Left lobe of liver (tissue), 2 donors: ENCODE data around the gene UQCRHL. TPM values are rescaled to one million over a fixed set of nuclear protein-coding genes. Genes with fewer than 3 reads are reported as not detected.
"Not testable (repeated sequence)": the region's sequence is repeated elsewhere in the genome, so short reads cannot be mapped to it uniquely, and the experiment has no call there.

Source experiments
- ATAC-seq: fragments of 200-7000 bp; cut with Tn5 transposase; one replicate; pipeline ENCODE4 v1.9.1; 2020; ENCODE audit warnings: mild to moderate bottlenecking, moderate library complexity
- DNase-seq: peaks from one replicate; pipeline ENCODE4 v3.0.0-alpha.2; 2020; ENCODE audit warnings: low spot score
- total RNA-seq: library from RNA; stranded (reverse); gene quantifications from one replicate; pipeline ENCODE4 v1.2.1, GENCODE V29; 2021
- donor health status: DM: no; HTN: no; CAD: no; lungs with moderate emphysema.
- donor health status: DM: no; HTN: yes; CAD: no.

The UQCRHL gene
- total RNA-seq = 0.98 TPM

DNA sequence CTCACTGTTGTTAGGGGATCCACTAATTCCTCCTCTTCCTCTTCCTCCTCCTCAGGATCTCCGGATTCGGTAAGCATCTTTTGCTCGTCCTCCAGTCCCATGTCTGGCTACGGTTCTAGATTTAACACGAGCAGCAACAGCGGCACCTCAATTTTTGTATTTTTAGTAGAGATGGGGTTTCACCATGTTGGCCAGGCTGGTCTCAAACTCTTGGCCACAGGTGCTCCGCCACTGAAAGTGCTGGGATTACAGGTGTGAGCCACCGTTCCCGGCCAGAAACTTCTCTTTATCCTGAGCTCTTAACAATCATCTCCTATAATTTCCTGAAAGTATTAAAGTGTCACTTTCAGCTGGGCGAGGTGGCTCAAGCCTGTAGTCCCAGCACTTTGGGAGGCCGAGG, at the start of gene UQCRHL:
TSS of gene UQCRHL (minus strand) at position 101 of the 400 bp plus-strand sequence. CDS start at position 101, 0 bp downstream.
- not testable (repeated sequence) for DNase-seq, ATAC-seq

GRCh38 chr1:15856888-15857287, 49.4 kb upstream of the UQCRHL start:
- ATAC-seq (no peak), DNase-seq (no peak)

DNA sequence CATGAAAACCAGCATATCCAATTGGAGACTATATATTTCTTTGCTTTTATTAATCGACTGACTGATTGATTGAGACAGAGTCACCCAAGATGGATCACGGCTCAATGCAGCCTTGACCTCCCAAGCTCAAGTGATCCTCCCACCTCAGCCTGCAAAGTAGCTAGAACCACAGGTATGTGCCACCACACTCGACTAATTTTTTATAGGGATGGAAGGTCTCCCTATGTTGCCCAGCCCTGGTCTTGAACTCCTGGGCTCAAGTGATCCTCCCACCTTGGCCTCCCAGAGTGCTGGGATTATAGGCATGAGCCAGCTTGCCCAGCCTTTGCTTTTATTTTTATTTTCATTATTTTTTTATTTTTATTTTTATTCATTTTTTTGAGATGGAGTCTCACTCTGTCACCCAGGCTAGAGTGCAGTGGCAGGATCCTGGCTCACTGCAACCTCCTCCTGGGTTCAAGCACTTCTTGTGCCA, 45.4 kb upstream of the UQCRHL start:
- DNase-seq (no peak), ATAC-seq (no peak)

DNA sequence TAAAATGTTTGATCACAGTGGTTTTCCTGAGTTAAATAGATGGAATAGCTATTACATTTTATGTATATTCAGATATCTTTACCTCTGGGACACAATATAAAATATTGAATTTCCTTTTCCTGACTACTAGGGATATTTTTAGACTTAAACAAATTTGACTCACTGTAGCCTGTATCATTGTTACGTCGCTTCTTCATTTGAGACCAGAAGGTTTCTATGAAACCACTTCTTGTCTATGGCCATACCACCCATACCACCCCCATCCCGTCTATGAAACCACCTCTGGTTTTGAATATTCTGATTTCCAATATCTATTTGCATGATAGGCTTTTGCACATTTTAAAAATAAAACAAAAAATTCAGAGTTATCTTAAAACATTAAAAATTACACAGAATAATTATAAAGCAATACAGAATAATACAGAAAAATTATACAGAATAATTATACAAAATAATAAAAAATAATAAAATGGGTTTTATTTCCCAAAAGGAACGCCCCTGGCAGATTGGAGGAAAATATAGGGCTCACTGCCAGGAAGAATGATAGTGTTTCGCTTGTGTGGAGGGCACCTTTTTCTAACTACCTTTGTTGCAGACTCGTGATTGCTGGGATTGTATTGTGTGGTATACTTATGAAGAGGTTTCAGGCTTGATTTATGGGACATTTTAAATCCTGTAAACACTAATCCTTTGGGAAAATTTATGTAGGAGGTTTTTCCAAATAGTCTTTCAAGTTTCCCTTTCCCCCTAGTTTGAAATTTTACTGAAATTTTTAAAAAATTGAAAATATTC, 44.8 kb upstream of the UQCRHL start:
- DNase-seq (no peak), ATAC-seq (no peak)

DNA sequence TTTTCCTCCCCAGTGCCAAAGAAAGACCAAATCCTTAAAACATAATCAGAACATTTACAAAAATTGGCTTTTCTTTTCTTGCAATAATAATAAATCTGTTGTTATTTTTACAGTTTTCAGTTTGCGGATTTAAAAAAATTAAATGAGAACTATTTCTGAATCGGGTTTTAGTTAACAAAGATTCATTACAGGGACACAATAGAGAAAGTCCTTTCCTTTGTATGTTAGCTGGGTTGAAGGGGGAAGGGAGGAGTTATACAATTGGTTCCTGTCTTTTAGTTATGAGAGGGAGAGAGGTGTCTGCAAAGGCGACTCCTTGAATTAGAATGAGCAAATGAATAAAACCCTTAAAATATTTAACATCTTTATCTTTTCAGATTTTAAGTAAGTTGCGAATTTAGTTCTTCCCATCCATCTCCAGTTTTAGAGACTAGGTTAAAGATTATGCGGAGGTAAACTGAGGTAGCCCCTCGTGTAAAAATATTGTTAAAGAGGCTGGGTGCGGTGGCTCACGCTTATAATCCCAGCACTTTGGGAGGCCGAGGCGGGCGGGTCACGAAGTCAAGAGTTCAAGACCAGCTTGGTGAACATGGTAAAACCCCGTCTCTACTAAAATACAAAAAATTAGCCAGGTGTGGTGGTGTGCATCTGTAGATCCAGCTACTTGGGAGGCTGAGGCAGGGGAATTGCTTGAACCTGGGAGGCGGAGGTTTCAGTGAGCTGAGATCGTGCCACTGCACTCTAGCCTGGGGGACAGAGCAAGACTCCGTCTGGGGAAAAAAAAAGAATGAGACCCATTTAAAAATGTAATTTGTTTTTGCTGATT, 44.0 kb upstream of the UQCRHL start:
- no peak for ATAC-seq

DNA sequence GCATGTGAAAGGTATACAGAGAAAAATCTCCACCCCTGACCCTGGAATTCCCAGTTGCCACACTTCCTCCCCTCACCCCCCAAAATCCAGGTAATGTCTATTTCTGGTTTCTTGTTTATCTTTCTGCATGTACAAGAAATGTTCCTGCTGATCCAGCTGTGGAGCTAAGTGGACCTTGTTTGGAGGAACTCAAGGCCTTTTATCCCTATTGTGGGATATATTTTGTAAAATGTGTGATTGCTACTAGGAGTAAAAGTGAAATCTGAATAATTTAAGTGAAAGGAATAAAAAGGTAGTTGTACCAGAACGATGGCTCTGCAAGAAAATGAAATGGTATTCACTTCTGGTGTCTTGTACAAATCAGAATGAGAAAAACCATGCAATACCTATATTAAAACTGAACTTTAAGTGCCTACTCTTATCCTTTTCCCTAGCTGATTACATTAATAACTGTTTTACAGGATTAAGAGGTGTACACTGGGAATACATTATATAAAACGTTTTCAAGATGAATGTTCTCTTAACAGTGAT, 43.1 kb upstream of the UQCRHL start:
- DNase-seq = no peak
- ATAC-seq = no peak

More for the DNA sequence above, 44.0 kb upstream of the UQCRHL start:
- DNase-seq = no peak

- DNase-seq (no peak), ATAC-seq (peak; percentile 2)
Measured at GRCh38 chr1:15849775-15850324, 42.4 kb upstream of the UQCRHL start.

DNA sequence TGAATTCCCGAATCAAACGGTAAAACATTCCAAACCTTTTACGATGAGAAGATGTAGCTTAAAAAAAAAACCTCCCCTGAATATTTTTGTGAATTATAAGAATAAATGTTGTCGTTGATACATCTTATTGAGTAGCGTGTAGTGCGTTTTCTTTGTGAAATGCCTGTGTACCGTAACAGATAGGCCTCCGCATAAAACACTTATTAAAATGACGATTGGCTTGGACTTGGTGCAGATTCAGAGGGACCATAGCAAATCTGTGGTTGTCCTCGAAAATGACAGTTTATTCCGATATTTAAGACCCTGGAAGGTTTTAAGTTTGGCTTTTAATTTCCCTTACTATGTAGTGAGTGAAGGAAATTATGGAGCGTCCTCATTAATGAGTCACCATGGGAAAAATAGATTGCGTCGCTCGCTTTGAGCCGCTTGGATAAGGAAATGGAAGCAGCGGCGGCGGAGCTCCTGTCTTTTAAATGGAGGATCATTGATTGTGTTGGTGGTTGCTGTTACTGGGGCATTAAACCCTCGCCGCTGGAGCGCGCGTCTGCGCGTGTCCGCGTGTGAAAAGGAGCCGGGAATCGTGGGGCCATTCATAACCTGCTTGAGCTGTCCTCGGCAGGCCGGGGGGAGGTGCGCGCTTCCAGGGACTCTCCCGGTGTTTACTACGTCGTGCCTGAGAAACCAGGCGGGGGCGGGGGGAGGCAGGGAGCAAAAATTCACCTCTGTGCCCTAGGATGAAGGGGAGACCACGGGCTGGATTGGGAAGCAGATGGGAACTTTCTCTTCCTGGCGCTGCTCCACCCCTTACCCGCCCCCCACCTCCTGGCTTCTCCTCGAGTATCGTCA, 41.7 kb upstream of the UQCRHL start:
- ATAC-seq = peak; percentile 54

DNA sequence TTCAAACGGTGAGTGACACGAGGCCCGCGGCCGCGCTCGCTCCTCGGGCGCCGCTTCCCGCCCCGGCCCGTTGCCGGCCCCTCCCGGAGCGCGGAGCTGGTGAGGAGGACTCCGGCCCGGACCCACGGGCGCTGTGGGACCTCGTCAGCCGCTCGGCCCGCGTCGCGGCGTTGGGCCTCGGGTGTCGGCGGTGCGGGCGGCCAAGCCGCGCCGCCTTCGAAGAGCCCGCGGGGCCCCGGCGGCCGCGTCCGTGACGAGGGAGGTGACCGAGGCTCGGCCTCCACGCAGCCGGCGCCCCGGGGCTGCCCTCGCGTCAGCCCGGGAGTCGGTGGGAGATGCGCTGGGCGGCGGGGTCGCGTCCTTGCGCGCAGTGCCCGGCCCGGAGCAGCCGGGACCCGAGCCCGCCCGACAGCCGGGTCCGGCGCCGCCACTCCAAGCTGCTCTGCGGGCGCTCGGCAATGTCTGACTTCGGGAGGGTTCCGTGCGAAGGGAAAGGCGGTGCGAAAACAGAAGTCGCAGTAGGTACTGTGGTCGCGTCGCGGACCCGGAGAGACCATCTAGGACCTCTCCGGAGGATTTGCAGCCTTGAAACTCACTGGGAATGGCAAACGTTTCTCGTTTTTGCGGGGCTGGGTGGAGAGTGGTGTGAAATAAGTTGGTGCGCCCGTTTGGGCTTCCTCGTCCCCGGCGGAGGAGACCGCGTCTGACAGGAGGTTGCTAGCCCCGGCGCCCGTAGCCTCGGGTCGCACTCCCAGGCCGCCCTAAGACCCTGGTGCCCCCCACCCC, 40.9 kb upstream of the UQCRHL start:
- peak; percentile 1 for ATAC-seq
- peak; percentile 63 for DNase-seq

More for the DNA sequence above, 41.7 kb upstream of the UQCRHL start:
- peak; percentile 92 for DNase-seq

DNA sequence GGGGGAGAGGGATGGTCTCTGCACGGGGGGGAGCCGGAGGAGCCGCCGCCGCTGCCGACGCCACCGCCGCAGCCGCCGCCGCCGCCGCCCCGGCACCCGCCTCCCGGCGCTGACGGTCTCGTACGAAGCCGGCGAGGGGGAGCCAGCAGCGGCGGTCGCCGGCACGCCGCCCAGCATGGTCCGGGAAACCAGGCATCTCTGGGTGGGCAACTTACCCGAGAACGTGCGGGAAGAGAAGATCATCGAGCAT, 40.4 kb upstream of the UQCRHL start:
- DNase-seq (no peak), ATAC-seq (no peak)

DNA sequence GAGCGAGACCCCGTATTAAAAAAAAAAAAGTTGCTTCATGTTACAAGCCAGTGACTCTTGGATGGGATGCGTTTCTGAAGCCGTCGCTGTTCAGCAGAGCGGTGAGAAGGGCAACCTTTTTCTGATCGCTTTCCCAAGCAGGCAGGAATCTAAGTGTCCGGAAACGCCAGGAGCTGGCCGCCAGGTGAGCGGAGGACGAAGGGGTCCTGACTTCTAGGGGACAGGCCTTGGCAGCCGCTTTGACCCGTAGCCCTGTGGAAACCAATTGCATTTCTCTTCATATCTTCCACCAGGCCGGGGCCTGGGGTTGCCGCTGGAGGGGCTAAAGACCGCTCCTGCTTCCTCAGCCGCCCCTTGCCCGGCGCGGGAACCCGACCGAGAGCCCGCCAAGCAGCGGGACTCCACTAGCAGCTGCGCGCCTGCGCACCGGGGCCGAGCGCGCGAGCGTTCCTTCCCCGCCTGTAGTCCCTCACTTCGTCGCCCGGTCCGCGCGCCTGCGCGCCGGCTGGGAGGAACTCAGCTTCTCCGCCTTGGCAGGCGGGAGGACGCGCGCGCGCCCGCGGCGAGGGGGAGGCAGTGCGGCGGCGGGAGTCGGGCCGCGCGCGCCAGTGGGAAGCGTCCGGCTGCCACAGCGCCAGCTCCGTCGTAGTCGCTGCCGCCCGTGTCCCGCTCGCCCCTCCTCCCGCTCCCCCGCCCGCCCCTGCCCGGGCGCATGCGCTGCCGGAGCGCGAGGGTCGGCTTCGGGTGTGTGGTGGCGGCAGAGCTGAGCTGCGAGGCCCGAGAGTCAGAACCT, 39.8 kb upstream of the UQCRHL start, which contains the start of gene SPEN:
TSS of gene SPEN (plus strand) at position 608 of the 793 bp plus-strand sequence. CDS start 361 bp downstream, outside the sequence.
- ATAC-seq (peak; percentile 84), DNase-seq (peak; percentile 99)

- not testable (repeated sequence) for ATAC-seq
Measured at GRCh38 chr1:15846056-15846455, 38.6 kb upstream of the UQCRHL start.

GRCh38 chr1:15843826-15844572, 36.5 kb upstream of the UQCRHL start:
- no peak for ATAC-seq
- DNase-seq = peak; percentile 15

More at GRCh38 chr1:15846056-15846455, 38.6 kb upstream of the UQCRHL start:
- peak; percentile 41 for DNase-seq

GRCh38 chr1:15838721-15839120, 31.3 kb upstream of the UQCRHL start:
- ATAC-seq (no peak), DNase-seq (no peak)

DNA sequence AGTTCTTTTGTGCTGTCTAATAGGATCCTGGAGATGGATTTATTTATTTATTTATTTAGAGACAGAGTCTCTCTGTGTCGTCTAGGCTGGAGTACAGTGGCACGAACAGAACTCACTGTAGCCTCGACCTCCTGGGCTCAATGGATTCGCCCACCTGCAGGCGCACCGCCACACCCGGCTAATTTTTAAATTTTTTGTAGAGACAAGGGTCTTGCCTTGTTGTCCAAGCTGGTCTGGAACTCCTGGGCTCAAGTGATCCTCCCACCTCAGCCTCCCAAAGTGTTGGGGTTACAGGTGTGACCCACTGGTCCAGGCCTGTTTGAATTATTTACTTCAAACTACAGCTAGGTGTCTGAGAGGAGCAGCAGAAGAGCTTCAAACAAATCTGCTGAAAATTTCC, 30.5 kb upstream of the UQCRHL start:
- DNase-seq = no peak
- ATAC-seq = no peak

GRCh38 chr1:15836772-15837669, 29.6 kb upstream of the UQCRHL start:
- ATAC-seq (peak; percentile 37), DNase-seq (peak; percentile 83)

- not testable (repeated sequence) for ATAC-seq, DNase-seq
Measured at GRCh38 chr1:15836511-15836771, 29.0 kb upstream of the UQCRHL start.
